HG02759 (cell line): Measurements from ENCODE around the gene CA10.

Experiments
- ATAC-seq: cut with Tn5 transposase; IDR thresholded peaks from one replicate; pipeline ENCODE4 v1.9.1; 2021; ENCODE audit warnings: mild to moderate bottlenecking, moderate library complexity; ENCODE audit not compliant: unreplicated experiment

Gene CA10

GRCh38 chr17:51734462-51734861, 424.1 kb downstream of the CA10 start:
- ATAC-seq = no peak

GRCh38 chr17:51733166-51733565, 425.3 kb downstream of the CA10 start:
- ATAC-seq = no peak

GRCh38 chr17:51731941-51732722, 426.4 kb downstream of the CA10 start:
- ATAC-seq = no peak

- ATAC-seq = no peak
Measured at GRCh38 chr17:51730303-51731050, 428.0 kb downstream of the CA10 start.

GRCh38 chr17:51725185-51725584, 433.3 kb downstream of the CA10 start:
- no peak for ATAC-seq

GRCh38 chr17:51724043-51724580, 434.4 kb downstream of the CA10 start:
- ATAC-seq = no peak

- no peak for ATAC-seq
Measured at GRCh38 chr17:51722994-51723393, 435.5 kb downstream of the CA10 start.

- no peak for ATAC-seq
Measured at GRCh38 chr17:51721730-51722129, 436.8 kb downstream of the CA10 start.

- no peak for ATAC-seq
Measured at GRCh38 chr17:51720439-51720838, 438.1 kb downstream of the CA10 start.

GRCh38 chr17:51718983-51719382, 439.5 kb downstream of the CA10 start:
- no peak for ATAC-seq

- no peak for ATAC-seq
Measured at GRCh38 chr17:51711581-51711980, 446.9 kb downstream of the CA10 start.

GRCh38 chr17:51710634-51710979, 447.9 kb downstream of the CA10 start:
- no peak for ATAC-seq

- ATAC-seq = no peak
Measured at GRCh38 chr17:51709694-51710633, 448.6 kb downstream of the CA10 start.

GRCh38 chr17:51707216-51707615, 451.3 kb downstream of the CA10 start:
- no peak for ATAC-seq

GRCh38 chr17:51706093-51706492, 452.4 kb downstream of the CA10 start:
- ATAC-seq = no peak

GRCh38 chr17:51703361-51704341, 454.9 kb downstream of the CA10 start:
- ATAC-seq = no peak

- no peak for ATAC-seq
Measured at GRCh38 chr17:51702963-51703360, 455.6 kb downstream of the CA10 start.

GRCh38 chr17:51701501-51701900, 457.0 kb downstream of the CA10 start:
- no peak for ATAC-seq

GRCh38 chr17:51700011-51700760, 458.3 kb downstream of the CA10 start:
- no peak for ATAC-seq
